GM18951 (cell line): ENCODE data around the gene POTEF.
"Not testable (repeated sequence)": the region's sequence is repeated elsewhere in the genome, so short reads cannot be mapped to it uniquely, and the experiment has no call there.

ENCODE experiments used
- POLR2A ChIP-seq: IDR thresholded peaks from 4 replicates; pipeline ENCODE4 v1.6.1; 2011; ENCODE audit warnings: mild to moderate bottlenecking; ENCODE audit not compliant: insufficient read length, insufficient read depth; ENCODE audit errors: extremely low read depth
- in situ Hi-C: fragments of 300-500 bp; cut with MboI; formaldehyde crosslinking; loops from one replicate; pipeline ENCODE4 v1.12.0; 2022; ENCODE audit warnings: low sequenced_read_pairs, mixed read lengths, inconsistent platforms; ENCODE audit not compliant: unreplicated experiment

The POTEF gene

GRCh38 chr2:130129120-130129829 lies at the start of gene POTEF:
Gene POTEF (minus strand): TSS chr2:130129222. CDS start chr2:130120515, 8,707 bp downstream.
- in situ Hi-C loops = not testable (repeated sequence)

- in situ Hi-C loops = loop anchor here (25.0 kb wide), 1 partner anchor 162 kb away; the partner anchor contains the start of gene IMP4
Observed at GRCh38 chr2:130174866-130175265, 45.8 kb upstream of the POTEF start.

- no peak for TF ChIP-seq POLR2A
- in situ Hi-C loops = loop anchor here (5.0 kb wide), 1 partner anchor 1337 kb away; no protein-coding TSS in a partner anchor
Observed at GRCh38 chr2:130169896-130170295, 40.9 kb upstream of the POTEF start.

DNA sequence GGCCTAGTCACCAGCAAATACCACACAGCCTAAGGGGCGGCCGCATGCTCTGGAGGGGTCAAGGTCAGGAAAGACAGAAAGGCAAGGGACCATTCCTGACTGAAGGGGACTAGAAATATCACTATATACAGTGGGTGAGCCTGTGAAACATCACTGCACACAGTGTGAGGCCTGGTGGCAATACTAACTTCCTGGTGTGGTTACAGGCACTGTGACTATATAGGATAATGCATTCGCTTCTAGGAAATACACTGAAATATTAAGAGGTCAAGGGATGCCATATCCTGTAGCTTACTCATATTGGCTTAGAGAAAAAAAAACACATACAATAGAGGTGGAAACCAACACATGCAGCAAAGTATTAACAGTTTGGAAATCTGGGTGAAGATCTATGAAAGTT lies 40.1 kb upstream of the POTEF start:
- in situ Hi-C loops = loop anchor here (5.0 kb wide), 1 partner anchor 1338 kb away; no protein-coding TSS in a partner anchor

DNA sequence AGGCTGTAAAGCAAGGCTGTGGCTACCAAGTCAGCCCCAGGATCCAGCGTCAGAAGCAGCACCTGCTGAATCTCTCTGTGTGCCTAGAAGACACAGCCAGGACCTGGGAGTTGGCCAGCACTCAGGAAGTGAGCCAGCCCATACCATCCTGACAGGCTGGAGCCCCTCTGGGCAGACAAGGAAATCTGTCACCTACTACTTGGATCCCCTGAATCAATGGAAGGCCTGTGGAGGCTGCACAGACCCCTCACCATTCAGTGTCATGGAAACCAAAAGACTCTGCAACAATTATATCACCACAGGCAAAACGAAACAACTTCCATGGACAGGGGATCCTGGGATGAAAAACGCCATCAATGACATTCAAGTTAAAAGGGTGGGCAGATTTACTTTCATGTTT lies 37.6 kb upstream of the POTEF start:
- in situ Hi-C loops = loop anchor here (5.0 kb wide), 1 partner anchor 1341 kb away; no protein-coding TSS in a partner anchor

- no peak for TF ChIP-seq POLR2A
- in situ Hi-C loops = loop anchor here (5.0 kb wide), 1 partner anchor 1342 kb away; no protein-coding TSS in a partner anchor
Observed at GRCh38 chr2:130165293-130166016, 36.4 kb upstream of the POTEF start.

GRCh38 chr2:130162968-130163367 lies 33.9 kb upstream of the POTEF start:
- in situ Hi-C loops = no loop called here
- no peak for TF ChIP-seq POLR2A

DNA sequence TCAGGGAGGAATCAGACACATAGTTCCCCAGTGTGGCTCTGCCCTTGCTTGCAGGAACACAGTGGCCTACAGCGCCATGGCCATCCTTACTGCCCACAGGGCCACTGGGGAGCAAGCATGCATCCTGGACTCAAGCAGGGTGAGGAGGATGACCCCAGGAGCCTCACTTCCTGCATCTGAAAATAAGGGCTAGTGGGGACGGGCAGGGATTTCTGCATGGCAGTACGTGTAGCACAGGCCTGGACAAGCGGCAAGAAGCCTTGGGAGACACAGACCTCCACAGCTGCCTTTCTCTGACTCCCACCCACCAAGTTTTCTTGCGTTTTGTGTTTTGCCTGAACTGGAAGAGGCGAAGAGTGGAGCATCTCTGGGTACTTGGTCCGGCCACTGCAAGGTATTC lies 33.5 kb upstream of the POTEF start:
- in situ Hi-C loops = not testable (repeated sequence)

- in situ Hi-C loops = not testable (repeated sequence)
Observed at GRCh38 chr2:130160838-130161705, 32.0 kb upstream of the POTEF start.

GRCh38 chr2:130160131-130160530 lies 31.1 kb upstream of the POTEF start:
- no peak for TF ChIP-seq POLR2A

DNA sequence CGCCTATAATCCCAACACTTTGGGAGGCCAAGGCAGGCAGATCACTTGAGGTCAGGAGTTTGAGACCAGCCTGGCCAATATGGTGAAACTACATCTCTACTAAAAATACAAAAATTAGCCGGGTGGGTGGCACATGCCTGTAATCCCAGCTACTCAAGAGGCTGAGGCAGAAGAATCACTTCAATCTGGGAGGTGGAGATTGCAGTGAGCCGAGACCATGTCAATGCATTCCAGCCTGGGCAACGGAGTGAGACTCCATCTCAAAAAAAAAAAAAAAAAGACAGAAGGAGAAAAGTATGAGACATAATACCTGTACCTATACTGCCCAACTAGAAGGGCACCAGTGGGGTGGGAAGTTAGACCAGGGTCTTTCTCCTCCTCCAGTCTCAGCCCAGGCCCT lies 30.4 kb upstream of the POTEF start:
- in situ Hi-C loops = not testable (repeated sequence)

More at GRCh38 chr2:130160131-130160530, 31.1 kb upstream of the POTEF start:
- in situ Hi-C loops = no loop called here

- in situ Hi-C loops = no loop called here
- no peak for TF ChIP-seq POLR2A
Observed at GRCh38 chr2:130158631-130159030, 29.6 kb upstream of the POTEF start.

- in situ Hi-C loops = not testable (repeated sequence)
Observed at GRCh38 chr2:130157825-130158514, 28.9 kb upstream of the POTEF start.

GRCh38 chr2:130157354-130157753 lies 28.3 kb upstream of the POTEF start:
- in situ Hi-C loops = not testable (repeated sequence)
